Mammary epithelial cell (primary cell): ENCODE results near the gene BLOC1S4.
"Not testable (repeated sequence)": the region's sequence is repeated elsewhere in the genome, so short reads cannot be mapped to it uniquely, and the experiment has no call there.

Experiments used
- EZH2 ChIP-seq: IDR thresholded peaks from 2 replicates; pipeline ENCODE4 v1.6.1; 2012; ENCODE audit warnings: low read length, inconsistent platforms, borderline replicate concordance
- TF ChIP-seq, protein P1 (sequence below), 2 donors: IDR thresholded peaks in 1 of 2; conservative IDR thresholded peaks in 1 of 2; 2 replicates each; pipeline ENCODE4 v1.5.1; 2011 to 2012; ENCODE audit warnings: inconsistent platforms in 2 of 2, low read length in 2 of 2, mild to moderate bottlenecking in 2 of 2, control low read depth in 1 of 2, low read depth in 1 of 2; ENCODE audit not compliant: insufficient read depth in 1 of 2; ENCODE audit errors: extremely low read depth in 1 of 2

DNA sequence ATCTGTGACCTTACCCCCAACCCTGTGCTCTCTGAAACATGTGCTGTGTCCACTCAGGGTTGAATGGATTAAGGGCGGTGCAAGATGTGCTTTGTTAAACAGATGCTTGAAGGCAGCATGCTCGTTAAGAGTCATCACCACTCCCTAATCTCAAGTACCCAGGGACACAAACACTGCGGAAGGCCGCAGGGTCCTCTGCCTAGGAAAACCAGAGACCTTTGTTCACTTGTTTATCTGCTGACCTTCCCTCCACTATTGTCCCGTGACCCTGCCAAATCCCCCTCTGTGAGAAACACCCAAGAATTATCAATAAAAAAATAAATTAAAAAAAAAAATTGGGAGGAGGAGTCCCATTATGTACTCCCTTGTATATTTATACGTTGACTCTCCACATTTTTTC, 40.4 kb downstream of the BLOC1S4 start:
- TF ChIP-seq, protein P1, sequence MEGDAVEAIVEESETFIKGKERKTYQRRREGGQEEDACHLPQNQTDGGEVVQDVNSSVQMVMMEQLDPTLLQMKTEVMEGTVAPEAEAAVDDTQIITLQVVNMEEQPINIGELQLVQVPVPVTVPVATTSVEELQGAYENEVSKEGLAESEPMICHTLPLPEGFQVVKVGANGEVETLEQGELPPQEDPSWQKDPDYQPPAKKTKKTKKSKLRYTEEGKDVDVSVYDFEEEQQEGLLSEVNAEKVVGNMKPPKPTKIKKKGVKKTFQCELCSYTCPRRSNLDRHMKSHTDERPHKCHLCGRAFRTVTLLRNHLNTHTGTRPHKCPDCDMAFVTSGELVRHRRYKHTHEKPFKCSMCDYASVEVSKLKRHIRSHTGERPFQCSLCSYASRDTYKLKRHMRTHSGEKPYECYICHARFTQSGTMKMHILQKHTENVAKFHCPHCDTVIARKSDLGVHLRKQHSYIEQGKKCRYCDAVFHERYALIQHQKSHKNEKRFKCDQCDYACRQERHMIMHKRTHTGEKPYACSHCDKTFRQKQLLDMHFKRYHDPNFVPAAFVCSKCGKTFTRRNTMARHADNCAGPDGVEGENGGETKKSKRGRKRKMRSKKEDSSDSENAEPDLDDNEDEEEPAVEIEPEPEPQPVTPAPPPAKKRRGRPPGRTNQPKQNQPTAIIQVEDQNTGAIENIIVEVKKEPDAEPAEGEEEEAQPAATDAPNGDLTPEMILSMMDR (conservative IDR thresholded peaks at IDR 0.05 in 1 of 2, IDR thresholded peaks at IDR 0.05 in 1 of 2; ENCODE audit: extremely low read depth in 1 of 2, insufficient read depth in 1 of 2, low read depth in 1 of 2, low read length in 2 of 2) = not testable (repeated sequence)
- TF ChIP-seq EZH2 = not testable (repeated sequence)
